HG03103 (cell line): Measurements from ENCODE around the gene GDF9.
A peak's percentile ranks its signal among the peaks of the same experiment; 100 is the strongest.

Experiments used
- ATAC-seq: cut with Tn5 transposase; IDR thresholded peaks from one replicate; pipeline ENCODE4 v1.9.1; 2021; ENCODE audit warnings: low read depth; ENCODE audit not compliant: unreplicated experiment

Gene GDF9

DNA sequence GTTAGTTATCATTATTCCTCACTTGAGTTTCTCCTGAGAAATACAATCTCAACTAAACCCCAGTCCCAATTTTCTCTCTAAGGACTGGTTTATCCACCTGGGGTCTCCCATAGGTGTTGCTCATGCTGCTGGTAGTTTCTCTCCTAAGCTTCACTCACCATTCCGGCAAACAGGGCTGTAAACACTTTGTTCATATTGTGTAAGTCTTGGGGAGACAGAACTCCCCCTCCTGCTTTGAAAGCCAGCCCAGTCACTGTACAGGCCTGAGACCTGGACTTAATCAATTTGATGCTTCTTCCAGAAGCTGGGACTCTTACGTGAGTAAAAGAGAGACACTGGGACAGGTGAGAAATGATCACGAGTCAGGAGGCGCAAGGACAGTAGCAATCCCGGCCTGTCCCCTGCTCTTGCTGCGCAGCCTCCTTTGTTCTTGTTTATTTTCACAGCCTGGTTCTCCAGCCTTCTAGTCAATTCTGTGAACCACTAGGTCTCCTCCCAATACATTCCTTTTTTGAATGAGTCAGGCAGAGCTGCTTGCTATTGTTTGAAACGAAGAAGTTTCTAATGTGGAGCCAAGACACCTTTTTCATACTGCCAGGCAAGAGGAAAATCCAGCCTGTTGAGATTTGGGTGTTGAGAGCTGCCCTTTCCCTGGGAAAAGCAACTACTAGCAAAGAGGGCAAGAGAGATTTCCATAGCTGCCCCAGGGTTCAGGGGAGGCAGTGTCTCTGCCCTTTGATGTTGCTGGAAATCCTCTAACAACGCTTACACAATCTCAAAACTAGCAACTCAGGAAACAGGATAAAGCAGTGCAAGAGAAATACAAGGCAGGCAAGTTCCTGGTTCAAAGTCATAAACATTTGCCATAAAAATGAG is 26.6 kb downstream of the GDF9 start:
- no peak for ATAC-seq

- no peak for ATAC-seq
Observed at GRCh38 chr5:132838516-132839282, 27.6 kb downstream of the GDF9 start.

GRCh38 chr5:132837868-132838267 is 28.4 kb downstream of the GDF9 start:
- no peak for ATAC-seq

- no peak for ATAC-seq
Observed at GRCh38 chr5:132836852-132837251, 29.4 kb downstream of the GDF9 start.

DNA sequence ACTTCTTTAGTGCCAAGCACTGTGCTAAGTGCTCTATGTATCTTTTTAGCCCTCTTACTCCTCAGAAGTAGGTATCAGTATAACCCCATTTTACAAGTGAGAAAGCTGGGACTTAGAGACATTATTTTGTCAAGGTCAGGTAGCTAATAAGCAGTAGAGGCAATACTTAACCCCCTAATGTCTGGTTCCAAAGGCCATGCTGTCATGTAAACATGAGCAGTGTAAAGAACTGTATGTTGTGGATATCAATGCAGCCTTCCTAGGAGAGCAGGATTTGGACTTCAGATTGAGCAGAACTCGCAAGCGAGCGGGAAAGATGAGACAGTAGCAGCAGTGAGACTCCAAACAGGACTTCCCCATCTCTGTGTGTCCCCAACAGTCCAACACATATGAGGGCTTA is 32.2 kb downstream of the GDF9 start:
- ATAC-seq: no peak

GRCh38 chr5:132832612-132833011 is 33.7 kb downstream of the GDF9 start:
- ATAC-seq: no peak

DNA sequence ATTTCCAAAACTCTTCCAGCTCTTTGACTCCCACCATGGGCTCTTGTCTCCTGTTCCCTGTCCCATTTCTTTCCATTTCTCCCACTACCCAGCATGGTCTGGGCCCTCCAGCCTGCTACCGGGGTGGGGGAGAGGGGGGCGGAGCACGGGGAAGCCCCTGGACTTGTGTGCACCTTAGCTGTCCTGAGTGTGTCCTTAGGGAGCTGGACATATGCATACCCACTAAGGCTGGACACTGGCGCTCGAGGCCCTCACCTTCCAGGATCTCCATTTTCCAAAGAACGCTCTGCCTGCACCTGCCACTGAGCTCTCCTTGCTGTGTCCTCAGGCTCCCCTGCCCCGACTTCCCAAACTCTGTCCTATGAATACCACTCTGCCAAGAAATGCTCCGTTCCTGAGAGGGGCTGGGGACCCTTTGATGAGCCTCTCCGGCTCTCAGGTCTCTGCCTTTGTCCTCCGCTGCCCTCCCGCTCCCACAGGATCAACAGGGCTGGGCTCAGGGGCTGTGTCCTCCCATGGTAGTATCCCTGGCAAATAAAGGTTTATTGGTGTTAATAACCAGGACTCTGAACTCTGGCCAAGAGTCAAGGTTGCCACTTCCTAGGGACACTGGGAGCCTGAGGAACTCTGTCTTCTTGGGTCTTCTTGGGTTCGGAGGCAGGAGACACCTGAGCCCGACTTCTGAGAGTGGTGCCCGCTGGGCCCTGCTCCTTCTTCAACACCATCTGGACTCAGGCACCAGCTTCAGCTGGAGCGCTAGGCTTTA is 35.0 kb downstream of the GDF9 start:
- no peak for ATAC-seq

- peak; percentile 59 for ATAC-seq
Observed at GRCh38 chr5:132830436-132831094, 35.7 kb downstream of the GDF9 start, which contains the start of gene SHROOM1. SHROOM1 (minus strand) TSS chr5:132830647; CDS start chr5:132826140, 4,507 bp downstream.

DNA sequence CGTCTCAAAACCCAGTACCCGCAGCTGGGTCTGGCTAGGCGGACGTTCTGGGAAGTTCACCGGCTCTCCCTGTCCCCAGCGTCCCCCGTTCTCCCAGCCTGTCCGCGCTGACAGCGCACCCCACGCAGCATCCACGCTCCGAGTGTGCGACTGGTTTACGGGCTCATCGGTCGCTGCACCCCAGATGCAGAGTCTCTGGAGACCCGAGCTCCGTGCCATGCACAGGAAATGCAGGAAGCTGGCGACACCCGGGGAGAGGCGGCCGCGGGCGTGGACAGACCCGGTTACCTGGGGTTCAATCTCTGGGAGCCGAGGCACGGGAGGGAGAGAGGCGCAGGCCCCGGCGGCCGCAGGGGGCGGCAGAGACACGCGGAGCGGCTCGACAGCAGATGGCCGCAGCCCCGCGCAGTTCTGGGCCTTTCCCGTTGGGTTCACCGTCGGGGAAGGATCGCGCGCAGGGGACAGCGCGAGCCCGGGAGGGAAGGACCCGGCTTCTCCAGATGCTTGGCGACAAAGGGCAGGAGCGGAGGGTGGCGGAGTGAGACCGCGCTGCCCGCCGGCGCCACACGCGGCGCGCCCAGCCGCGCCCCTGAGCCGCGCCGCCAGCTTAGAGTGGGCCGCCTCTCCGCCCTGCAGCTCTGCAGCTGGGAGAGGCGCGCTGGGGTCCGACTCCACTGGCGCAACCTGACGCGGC is 36.4 kb downstream of the GDF9 start:
- ATAC-seq: peak; percentile 61

GRCh38 chr5:132828846-132829494 is 37.3 kb downstream of the GDF9 start:
- ATAC-seq: no peak

DNA sequence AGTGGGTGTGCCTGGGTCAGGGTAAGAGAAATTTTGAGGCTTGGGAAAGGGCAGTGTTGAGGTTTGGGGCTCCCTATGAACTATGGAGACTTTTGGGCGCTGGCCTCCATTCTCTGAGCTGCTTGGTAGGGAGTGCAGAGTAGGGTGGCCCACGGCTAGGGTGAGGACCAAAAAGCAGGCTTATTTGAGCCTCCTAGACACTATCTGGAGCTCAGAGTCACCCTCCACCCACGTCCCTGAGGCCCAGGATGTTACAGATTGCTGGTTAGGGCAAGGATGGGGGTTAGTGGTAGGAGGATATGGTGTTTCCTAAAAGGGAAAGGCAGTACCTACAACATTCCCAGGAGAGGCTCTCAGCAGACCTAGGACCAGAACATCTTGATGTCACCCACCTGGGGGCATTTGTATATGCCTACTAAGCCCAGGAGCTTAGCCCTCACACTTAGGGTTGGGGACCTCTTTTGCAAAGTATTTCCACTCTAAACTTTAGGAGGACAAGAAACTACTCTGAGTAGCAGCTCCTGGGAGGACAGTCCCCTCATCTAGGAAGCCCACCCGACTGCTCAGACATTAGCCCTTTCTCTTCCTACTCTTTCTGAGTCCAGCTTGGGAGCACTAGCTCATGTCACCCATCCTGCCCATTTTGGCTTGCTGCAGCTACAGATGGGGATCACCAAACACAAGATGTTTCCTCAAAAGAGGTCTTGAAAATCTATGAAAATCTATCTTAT is 38.2 kb downstream of the GDF9 start:
- no peak for ATAC-seq

DNA sequence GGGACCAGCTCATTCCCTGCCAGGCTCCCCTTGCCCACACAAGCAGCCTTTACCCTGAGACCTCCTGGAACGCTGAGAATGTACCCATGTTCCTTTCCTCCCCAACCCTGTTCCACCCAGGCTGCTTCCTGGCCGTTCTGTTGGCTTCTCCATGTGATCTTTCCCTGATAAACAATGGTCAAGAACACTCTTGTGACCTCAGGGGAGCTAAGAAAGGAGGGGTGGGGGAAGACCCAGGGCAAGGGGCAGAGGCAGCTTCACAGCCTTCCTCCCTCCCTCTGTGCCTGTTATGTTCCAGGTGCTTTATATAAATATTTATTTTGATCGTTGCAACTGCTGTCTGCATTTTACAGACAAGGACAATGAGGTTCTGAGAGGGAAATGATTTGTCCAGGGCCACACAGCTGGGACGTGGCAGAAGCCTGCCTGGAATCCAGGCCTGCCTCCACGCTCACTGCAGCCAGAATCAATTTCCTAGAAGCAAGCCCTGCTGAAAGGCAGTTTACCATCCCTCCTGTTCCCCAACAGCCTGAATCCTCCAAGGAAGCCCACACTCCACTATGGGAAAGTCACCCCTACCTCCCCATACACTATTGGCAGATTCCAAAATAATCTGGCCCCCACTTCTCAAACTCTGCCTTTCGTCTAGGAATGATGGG is 39.7 kb downstream of the GDF9 start:
- ATAC-seq: no peak

GRCh38 chr5:132825834-132826391 is 40.4 kb downstream of the GDF9 start:
- no peak for ATAC-seq

GRCh38 chr5:132825033-132825833 is 41.0 kb downstream of the GDF9 start:
- no peak for ATAC-seq

GRCh38 chr5:132824426-132824825 is 41.8 kb downstream of the GDF9 start:
- no peak for ATAC-seq

DNA sequence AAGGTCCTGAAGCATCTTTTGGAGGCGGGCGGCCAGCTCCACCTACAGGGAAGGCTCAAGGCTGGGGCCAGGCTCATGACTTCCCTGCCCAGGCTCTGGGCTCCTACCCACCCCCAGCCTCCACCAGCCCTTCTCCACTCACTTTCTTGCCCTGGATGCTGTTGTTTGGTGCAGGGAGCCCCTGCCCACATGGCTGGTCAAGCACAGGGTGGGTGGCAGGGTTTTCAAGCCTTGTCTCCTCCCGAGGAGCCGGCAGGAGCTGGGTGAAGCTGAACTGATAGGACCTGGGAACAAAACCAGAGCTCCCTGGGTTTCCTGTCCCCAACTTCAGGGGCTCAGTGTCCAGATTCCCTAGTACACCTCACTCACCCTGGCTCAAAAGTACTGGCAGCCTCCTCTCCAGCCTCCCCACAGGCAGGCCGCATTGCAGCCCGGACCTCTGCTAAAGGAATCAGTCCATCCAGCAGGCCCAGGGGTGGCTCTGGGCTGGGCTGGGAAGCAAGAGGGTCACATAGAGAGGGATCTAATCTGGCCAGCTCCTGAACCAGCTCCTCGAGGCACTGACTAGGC is 42.7 kb downstream of the GDF9 start:
- no peak for ATAC-seq
